ENCODE results near the gene CLEC16A.

CLEC16A gene

GRCh38 chr16:11205754-11206581 lies 261.6 kb downstream of the CLEC16A start:
- TF ChIP-seq, protein P1, sequence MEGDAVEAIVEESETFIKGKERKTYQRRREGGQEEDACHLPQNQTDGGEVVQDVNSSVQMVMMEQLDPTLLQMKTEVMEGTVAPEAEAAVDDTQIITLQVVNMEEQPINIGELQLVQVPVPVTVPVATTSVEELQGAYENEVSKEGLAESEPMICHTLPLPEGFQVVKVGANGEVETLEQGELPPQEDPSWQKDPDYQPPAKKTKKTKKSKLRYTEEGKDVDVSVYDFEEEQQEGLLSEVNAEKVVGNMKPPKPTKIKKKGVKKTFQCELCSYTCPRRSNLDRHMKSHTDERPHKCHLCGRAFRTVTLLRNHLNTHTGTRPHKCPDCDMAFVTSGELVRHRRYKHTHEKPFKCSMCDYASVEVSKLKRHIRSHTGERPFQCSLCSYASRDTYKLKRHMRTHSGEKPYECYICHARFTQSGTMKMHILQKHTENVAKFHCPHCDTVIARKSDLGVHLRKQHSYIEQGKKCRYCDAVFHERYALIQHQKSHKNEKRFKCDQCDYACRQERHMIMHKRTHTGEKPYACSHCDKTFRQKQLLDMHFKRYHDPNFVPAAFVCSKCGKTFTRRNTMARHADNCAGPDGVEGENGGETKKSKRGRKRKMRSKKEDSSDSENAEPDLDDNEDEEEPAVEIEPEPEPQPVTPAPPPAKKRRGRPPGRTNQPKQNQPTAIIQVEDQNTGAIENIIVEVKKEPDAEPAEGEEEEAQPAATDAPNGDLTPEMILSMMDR (IDR thresholded peaks at IDR 0.05) = no peak
- Histone ChIP-seq H3K27ac (no peak overlapping the region), H3K9me3 (peaks cover 0 to 5% (median 0%) of the 10 kb centered on the region in 3 donors), H3K4me3 (no peak overlapping the region), H3K4me1 (no peaks in the 10 kb centered on the region), H3K36me3 (no peaks in the 10 kb centered on the region), H3K27me3 (peaks cover 0 to 8% of the 10 kb centered on the region in 2 donors)
- no peak for DNase-seq
- intact Hi-C loops (cut with DNase I; ENCODE audit: low total_unique reads) = no loop called here

DNA sequence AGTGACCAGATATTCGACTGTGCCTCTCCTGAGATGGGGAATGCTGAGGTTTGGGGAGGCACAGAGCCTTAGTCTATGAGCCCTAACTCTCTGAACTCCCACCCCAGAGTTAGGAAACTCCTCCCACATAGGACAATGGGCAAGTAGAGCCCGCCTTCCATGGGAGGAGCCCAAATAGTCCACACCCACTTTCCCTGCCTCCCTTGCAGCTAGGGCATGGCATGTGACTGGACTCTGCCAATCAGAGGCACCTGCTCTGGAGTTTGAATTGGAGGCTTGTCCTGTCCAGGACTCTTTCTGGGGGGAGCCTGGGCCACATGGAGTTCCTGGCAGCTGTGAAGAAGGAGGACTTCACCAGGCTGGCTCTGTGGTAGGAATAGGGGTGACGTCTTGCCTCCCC lies 263.3 kb downstream of the CLEC16A start:
- no peaks in the 10 kb centered on the region for H3K36me3 ChIP-seq
- no peaks in the 10 kb centered on the region for H3K4me1 ChIP-seq
- H3K27ac ChIP-seq = no peak overlapping the region
- H3K27me3 ChIP-seq = peaks cover 0 to 25% of the 10 kb centered on the region in 2 donors
- no peak for DNase-seq
- TF ChIP-seq, protein P1 (IDR thresholded peaks at IDR 0.05) = no peak
- no peak overlapping the region for H3K4me3 ChIP-seq
- intact Hi-C loops (cut with DNase I; ENCODE audit: low total_unique reads) = no loop called here
- peaks cover 0 to 5% (median 0%) of the 10 kb centered on the region in 3 donors for H3K9me3 ChIP-seq

DNA sequence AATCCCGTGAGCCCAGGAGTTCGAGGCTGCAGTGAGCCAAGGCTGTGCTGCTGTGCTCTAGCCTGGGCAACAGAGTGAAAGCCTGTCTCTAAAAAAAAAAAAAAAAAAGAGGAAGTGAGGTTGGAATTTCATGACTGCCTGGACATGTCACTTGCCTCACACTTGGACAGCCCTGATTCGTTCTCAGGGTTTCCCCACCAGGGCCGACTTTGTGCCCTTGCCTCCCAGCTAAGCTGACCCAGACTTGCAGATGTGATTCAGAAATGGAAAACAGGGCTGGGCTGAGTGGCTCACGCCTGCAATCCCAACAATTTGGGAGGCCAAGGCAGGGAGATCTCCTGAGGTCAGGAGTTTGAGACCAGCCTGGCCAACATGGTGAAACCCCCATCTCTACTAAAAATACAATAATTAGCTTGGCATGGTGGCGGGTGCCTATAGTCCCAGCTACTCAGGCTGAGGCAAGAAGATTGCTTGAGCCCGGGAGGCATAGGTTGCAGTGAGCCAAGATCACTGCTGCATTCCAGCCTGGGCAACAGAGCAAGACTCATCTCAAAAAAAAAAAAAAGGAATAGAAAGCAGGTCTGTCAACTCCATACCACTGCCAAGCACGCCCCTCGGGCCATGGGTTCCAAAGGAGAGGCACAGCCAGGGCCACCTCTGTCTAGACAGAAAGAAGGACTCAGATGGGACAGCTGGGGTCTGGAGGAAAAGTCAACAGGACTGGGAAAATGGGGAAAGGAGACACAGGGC lies 264.7 kb downstream of the CLEC16A start:
- intact Hi-C loops (cut with DNase I; ENCODE audit: low total_unique reads) = no loop called here
- no peak for DNase-seq
- Histone ChIP-seq H3K27ac (no peak overlapping the region), H3K4me3 (no peak overlapping the region), H3K4me1 (no peaks in the 10 kb centered on the region), H3K36me3 (no peaks in the 10 kb centered on the region), H3K27me3 (peaks cover 0 to 29% of the 10 kb centered on the region in 2 donors), H3K9me3 (peaks cover 0 to 5% (median 0%) of the 10 kb centered on the region in 3 donors)
- TF ChIP-seq, protein P1 (IDR thresholded peaks at IDR 0.05) = no peak

- Histone ChIP-seq H3K36me3 (no peaks in the 10 kb centered on the region), H3K27ac (no peak overlapping the region), H3K9me3 (peaks cover 0 to 5% (median 0%) of the 10 kb centered on the region in 3 donors), H3K27me3 (peaks cover 0 to 29% of the 10 kb centered on the region in 2 donors), H3K4me3 (no peak overlapping the region), H3K4me1 (no peaks in the 10 kb centered on the region)
- intact Hi-C loops (cut with DNase I; ENCODE audit: low total_unique reads) = no loop called here
- DNase-seq = no peak
- TF ChIP-seq, protein P1 (IDR thresholded peaks at IDR 0.05) = no peak
Observed at GRCh38 chr16:11210260-11210659, 265.9 kb downstream of the CLEC16A start.

- peaks cover 0 to 29% of the 10 kb centered on the region in 2 donors for H3K27me3 ChIP-seq
- H3K4me3 ChIP-seq = no peak overlapping the region
- H3K9me3 ChIP-seq = peaks cover 0 to 14% (median 6%) of the 10 kb centered on the region in 3 donors
- H3K27ac ChIP-seq = no peak overlapping the region
- intact Hi-C loops (cut with DNase I; ENCODE audit: low total_unique reads) = no loop called here
- no peak for DNase-seq
- TF ChIP-seq, protein P1 (IDR thresholded peaks at IDR 0.05) = no peak
- no peaks in the 10 kb centered on the region for H3K36me3 ChIP-seq
- H3K4me1 ChIP-seq = no peaks in the 10 kb centered on the region
Observed at GRCh38 chr16:11211061-11211976, 267.0 kb downstream of the CLEC16A start.

All from tibial artery (tissue), 4 donors.